Smooth muscle cell (in vitro differentiated cells): ENCODE measurements around the gene JSRP1. TPM values are rescaled to one million over a fixed set of nuclear protein-coding genes. Genes with fewer than 3 reads are reported as not detected.

Experiments used
- DNase-seq: peaks from one replicate; lab custom pipeline; 2025; ENCODE audit not compliant: unreplicated experiment; lab: John Stamatoyannopoulos, UW
- H2AFZ ChIP-seq: fragments of 200-600 bp; sonication (generic); 2 replicates; pipeline ENCODE4 v1.6.0; 2016; ENCODE audit warnings: antibody characterized with exemption, low read depth, mild to moderate bottlenecking
- H3F3A ChIP-seq: fragments of 200-600 bp; sonication (generic); 2 replicates; pipeline ENCODE4 v1.6.0; 2017; ENCODE audit warnings: antibody characterized with exemption, low read depth
- H3K27ac ChIP-seq: fragments of 200-600 bp; sonication (generic); 2 replicates; pipeline ENCODE4 v1.5.1; 2016; ENCODE audit warnings: low read depth, mild to moderate bottlenecking
- H3K27me3 ChIP-seq: fragments of 200-600 bp; sonication (generic); 2 replicates; pipeline ENCODE4 v1.6.1; 2016; ENCODE audit warnings: low read depth, mild to moderate bottlenecking
- H3K36me3 ChIP-seq: fragments of 200-600 bp; sonication (generic); 2 replicates; pipeline ENCODE4 v1.5.1; 2016; ENCODE audit warnings: low read depth
- H3K4me1 ChIP-seq: fragments of 200-600 bp; sonication (generic); 2 replicates; pipeline ENCODE4 v1.5.1; 2016; ENCODE audit warnings: low read depth
- H3K4me2 ChIP-seq: fragments of 200-600 bp; sonication (generic); 2 replicates; pipeline ENCODE4 v1.6.0; 2016; ENCODE audit warnings: mild to moderate bottlenecking
- H3K4me3 ChIP-seq: fragments of 200-600 bp; sonication (generic); 2 replicates; pipeline ENCODE4 v1.5.1; 2016; ENCODE audit warnings: mild to moderate bottlenecking
- H3K79me2 ChIP-seq: fragments of 200-600 bp; sonication (generic); 2 replicates; pipeline ENCODE4 v1.6.0; 2016; ENCODE audit warnings: low read depth, mild to moderate bottlenecking
- H3K9ac ChIP-seq: fragments of 200-600 bp; sonication (generic); 2 replicates; pipeline ENCODE4 v1.6.0; 2016; ENCODE audit warnings: low read depth
- H3K9me3 ChIP-seq: fragments of 200-600 bp; sonication (generic); replicated peaks from 2 replicates; pipeline ENCODE4 v1.5.1; 2016; ENCODE audit warnings: low read depth
- H4K20me1 ChIP-seq: fragments of 200-600 bp; sonication (generic); 2 replicates; pipeline ENCODE4 v1.6.0; 2016; ENCODE audit warnings: low read depth
- whole genome bisulfite sequencing: methylation state at CpG from one replicate; pipeline ENCODE4 v1.1.7; 2016; ENCODE audit warnings: low lambda C conversion rate; 5-methylcytosine and 5-hydroxymethylcytosine counted together
- polyA plus RNA-seq: library from polyadenylated mRNA; unstranded; fragments of >200 nt; fragmentation: Nextera tagmentation; extraction: Ambion mirVana; gene quantifications from 2 replicates; pipeline ENCODE4 v1.2.1, GENCODE V29; 2016
- total RNA-seq: library from RNA; depleted of rRNA; stranded (reverse); fragments of >200 nt; gene quantifications from 2 replicates; pipeline ENCODE4 v1.2.3, GENCODE V29; 2014
- TF ChIP-seq, protein P1 (sequence below): fragments of 200-600 bp; sonication (generic); IDR thresholded peaks from 2 replicates; pipeline ENCODE4 v1.5.1; 2017; ENCODE audit warnings: borderline replicate concordance, mild to moderate bottlenecking, antibody characterized with exemption; ENCODE audit not compliant: insufficient read depth, poor library complexity, severe bottlenecking

JSRP1 gene
- total and polyA plus RNA-seq, 2 experiments from 2014 or later, result not detected

DNA sequence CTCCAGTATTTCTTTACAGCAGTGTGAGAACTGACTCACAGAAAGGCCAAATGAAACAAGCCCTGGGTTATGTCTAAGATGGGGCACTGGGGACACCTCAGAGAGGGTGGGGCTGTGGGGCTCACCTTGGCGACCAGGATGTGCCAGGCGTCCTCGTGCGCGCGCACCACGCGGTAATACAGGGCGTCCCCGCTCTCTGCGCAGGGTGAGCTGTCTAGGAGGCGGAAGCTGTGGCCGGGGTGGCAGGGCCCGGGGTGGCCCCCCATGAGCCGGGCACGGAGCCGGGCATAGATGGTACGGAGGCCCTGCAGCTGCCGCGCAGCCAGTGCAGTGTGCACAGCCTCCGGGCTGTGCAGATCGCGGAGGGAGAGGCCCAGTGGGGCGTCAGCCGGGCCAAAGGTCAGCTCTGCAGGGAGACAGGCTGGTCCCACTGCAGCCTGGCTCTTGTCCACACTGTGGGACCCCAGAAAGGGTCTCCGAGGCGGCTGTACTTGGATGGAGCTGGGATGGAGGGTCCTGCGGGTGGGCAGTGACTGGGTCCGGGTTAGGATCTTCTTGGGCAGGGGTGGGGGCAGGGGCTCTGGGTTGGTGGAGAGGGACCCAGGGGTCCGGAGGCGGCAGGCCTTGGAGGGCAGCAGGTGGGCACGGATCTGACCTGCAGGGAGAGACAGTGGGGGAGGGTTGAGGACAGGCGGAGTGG lies 22.4 kb upstream of the JSRP1 start:
- no peak overlapping the region for H3K9ac ChIP-seq
- H3K4me3 ChIP-seq, result no peak overlapping the region
- WGBS, result 94% methylated on average over 33 of the region's 33 CpGs

GRCh38 chr19:2277138-2277537 lies 20.9 kb upstream of the JSRP1 start:
- Histone ChIP-seq H3K79me2 (peaks cover 29% of the 10 kb centered on the region), H3K4me1 (peaks cover 15% of the 10 kb centered on the region), H3F3A (peaks cover 17% of the 10 kb centered on the region), H3K4me2 (no peak overlapping the region), H3K4me3 (no peak overlapping the region), H3K27ac (no peak overlapping the region), H3K9me3 (no peaks in the 10 kb centered on the region), H3K36me3 (no peaks in the 10 kb centered on the region), H3K27me3 (no peaks in the 10 kb centered on the region), H3K9ac (no peak overlapping the region), H2AFZ (no peak overlapping the region), H4K20me1 (peaks cover 79% of the 10 kb centered on the region)
- 89% methylated on average over 9 of the region's 9 CpGs for WGBS
- TF ChIP-seq, protein P1, sequence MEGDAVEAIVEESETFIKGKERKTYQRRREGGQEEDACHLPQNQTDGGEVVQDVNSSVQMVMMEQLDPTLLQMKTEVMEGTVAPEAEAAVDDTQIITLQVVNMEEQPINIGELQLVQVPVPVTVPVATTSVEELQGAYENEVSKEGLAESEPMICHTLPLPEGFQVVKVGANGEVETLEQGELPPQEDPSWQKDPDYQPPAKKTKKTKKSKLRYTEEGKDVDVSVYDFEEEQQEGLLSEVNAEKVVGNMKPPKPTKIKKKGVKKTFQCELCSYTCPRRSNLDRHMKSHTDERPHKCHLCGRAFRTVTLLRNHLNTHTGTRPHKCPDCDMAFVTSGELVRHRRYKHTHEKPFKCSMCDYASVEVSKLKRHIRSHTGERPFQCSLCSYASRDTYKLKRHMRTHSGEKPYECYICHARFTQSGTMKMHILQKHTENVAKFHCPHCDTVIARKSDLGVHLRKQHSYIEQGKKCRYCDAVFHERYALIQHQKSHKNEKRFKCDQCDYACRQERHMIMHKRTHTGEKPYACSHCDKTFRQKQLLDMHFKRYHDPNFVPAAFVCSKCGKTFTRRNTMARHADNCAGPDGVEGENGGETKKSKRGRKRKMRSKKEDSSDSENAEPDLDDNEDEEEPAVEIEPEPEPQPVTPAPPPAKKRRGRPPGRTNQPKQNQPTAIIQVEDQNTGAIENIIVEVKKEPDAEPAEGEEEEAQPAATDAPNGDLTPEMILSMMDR, result no peak
- DNase-seq, result no peak

More for the DNA sequence above, 22.4 kb upstream of the JSRP1 start:
- Histone ChIP-seq H3K36me3 (no peaks in the 10 kb centered on the region), H3K79me2 (peaks cover 15% of the 10 kb centered on the region), H3K4me1 (peaks cover under 1% of the 10 kb centered on the region), H3K27ac (no peak overlapping the region), H3F3A (peaks cover 4% of the 10 kb centered on the region), H3K27me3 (no peaks in the 10 kb centered on the region), H2AFZ (no peak overlapping the region), H3K4me2 (no peak overlapping the region), H4K20me1 (peaks cover 65% of the 10 kb centered on the region), H3K9me3 (no peaks in the 10 kb centered on the region)
- TF ChIP-seq, protein P1, result no peak
- no peak for DNase-seq

DNA sequence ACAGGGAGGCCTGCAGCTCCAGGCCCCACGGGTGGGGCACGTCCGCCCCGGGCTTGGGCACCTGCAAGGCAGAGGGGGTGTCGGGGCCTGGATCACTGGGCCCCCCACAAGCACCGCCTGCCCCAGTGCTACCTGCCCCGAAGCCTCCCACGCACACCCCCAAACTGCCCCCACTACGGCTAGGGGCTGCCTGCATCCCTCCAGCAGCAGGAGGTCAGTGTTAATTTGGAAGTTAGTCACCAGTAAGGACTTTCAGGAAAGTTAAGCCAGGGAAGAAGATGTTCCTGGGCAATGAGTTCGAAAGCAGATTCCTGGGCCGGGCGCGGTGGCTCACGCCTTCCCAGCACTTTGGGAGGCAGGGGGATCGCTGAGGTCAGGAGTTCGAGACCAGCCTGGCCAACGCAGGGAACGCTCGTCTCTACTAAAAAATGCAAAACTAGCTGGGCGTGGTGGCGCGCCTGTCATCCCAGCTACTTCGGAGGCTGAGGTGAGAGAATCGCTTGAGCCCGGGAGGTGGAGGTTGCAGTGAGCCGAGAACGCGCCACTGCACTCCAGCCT lies 20.3 kb upstream of the JSRP1 start:
- H3K27me3 ChIP-seq, result no peaks in the 10 kb centered on the region
- H3K79me2 ChIP-seq, result peaks cover 36% of the 10 kb centered on the region
- no peak overlapping the region for H3K4me3 ChIP-seq
- WGBS, result 97% methylated on average over 28 of the region's 28 CpGs
- no peak overlapping the region for H3K4me2 ChIP-seq
- H2AFZ ChIP-seq, result no peak overlapping the region
- no peaks in the 10 kb centered on the region for H3K9me3 ChIP-seq
- TF ChIP-seq, protein P1, result no peak
- H3K36me3 ChIP-seq, result no peaks in the 10 kb centered on the region
- DNase-seq, result no peak
- H4K20me1 ChIP-seq, result peaks cover 79% of the 10 kb centered on the region
- H3F3A ChIP-seq, result peaks cover 23% of the 10 kb centered on the region
- H3K27ac ChIP-seq, result no peak overlapping the region
- H3K9ac ChIP-seq, result no peak overlapping the region
- H3K4me1 ChIP-seq, result peaks cover 19% of the 10 kb centered on the region
